K562 (cell line): Measurements from ENCODE around the gene PRKCG. TPM values are rescaled to one million over a fixed set of nuclear protein-coding genes. Genes with fewer than 3 reads are reported as not detected.
A peak's percentile ranks its signal among the peaks of the same experiment; 100 is the strongest.

ENCODE experiments used
- BRF1 ChIP-seq: IDR thresholded peaks from 3 replicates; pipeline ENCODE4 v1.6.1; 2011; ENCODE audit warnings: borderline replicate concordance, mild to moderate bottlenecking; ENCODE audit not compliant: insufficient read length; ENCODE audit errors: extremely low read depth
- CBFA2T2 ChIP-seq: fragments of 450-650 bp; conservative IDR thresholded peaks from 2 replicates; pipeline ENCODE4 v1.6.1; 2017; ENCODE audit warnings: mild to moderate bottlenecking
- ELF2 ChIP-seq: fragments of 250-450 bp; sonication (Bioruptor Pico); IDR thresholded peaks from 2 replicates; pipeline ENCODE4 v1.5.0; 2021; ENCODE audit warnings: mild to moderate bottlenecking
- NFXL1 ChIP-seq: fragments of 450-650 bp; formaldehyde crosslinking; IDR thresholded peaks from 2 replicates; pipeline ENCODE4 v1.4.0; 2021; ENCODE audit warnings: mild to moderate bottlenecking
- NR3C1 ChIP-seq: sonication (generic); formaldehyde crosslinking; IDR thresholded peaks from 2 replicates; pipeline ENCODE4 v1.8.1; 2022; ENCODE audit warnings: missing genetic modification reagents
- POLR2A ChIP-seq: fragments of 450-650 bp; conservative IDR thresholded peaks from 2 replicates; pipeline ENCODE4 v1.6.1; 2016
- RFX1 ChIP-seq: fragments of 450-650 bp; IDR thresholded peaks from 2 replicates; pipeline ENCODE4 v1.6.1; 2016; ENCODE audit warnings: mild to moderate bottlenecking, moderate library complexity
- SRSF9 ChIP-seq: fragments of 200-400 bp; formaldehyde crosslinking; IDR thresholded peaks from 2 replicates; pipeline ENCODE4 v1.6.1; 2017; ENCODE audit warnings: low read depth, low read length, borderline replicate concordance
- TCF3 ChIP-seq: sonication (generic); formaldehyde crosslinking; IDR thresholded peaks from 2 replicates; pipeline ENCODE4 v1.4.0; 2020; ENCODE audit warnings: mild to moderate bottlenecking, missing genetic modification reagents
- ZBTB8A ChIP-seq: fragments of 450-650 bp; IDR thresholded peaks from 2 replicates; pipeline ENCODE4 v1.6.1; 2018; ENCODE audit warnings: mild to moderate bottlenecking, moderate library complexity; ENCODE audit not compliant: partially characterized antibody
- ZNF143 ChIP-seq: sonication (generic); formaldehyde crosslinking; IDR thresholded peaks from 2 replicates; pipeline ENCODE4 v1.9.0; 2022; ENCODE audit warnings: mild to moderate bottlenecking, missing genetic modification reagents
- polyA plus RNA-seq, 8 experiments: library from polyadenylated mRNA; depleted of rRNA in 4 of 8; stranded (reverse) in 5 of 8; unstranded in 3 of 8; fragments of >200 nt; fragmentation: Nextera tagmentation in 2 of 8; fragmentation: Illumina TruSeq in 1 of 8; extraction: Ambion mirVana in 2 of 8; extraction: Trizol in 1 of 8; gene quantifications; 2 replicates each; pipeline versions ENCODE4 v1.2.1 to v1.2.3, GENCODE V29; 2011 to 2014; ENCODE audit warnings: inconsistent platforms in 1 of 8, missing spikeins in 1 of 8
- total RNA-seq, 7 experiments: library from RNA; depleted of rRNA in 6 of 7; stranded (reverse); fragments of >200 nt in 6 of 7; fragmentation: Illumina TruSeq in 2 of 7; extraction: Trizol in 2 of 7; gene quantifications; 2 replicates each; pipeline versions ENCODE4 v1.2.1 to v1.2.3, GENCODE V29; 2011 to 2021; ENCODE audit warnings: low replicate concordance in 1 of 7
- TF ChIP-seq, protein P1 (sequence below): sonication (generic); formaldehyde crosslinking; IDR thresholded peaks from 2 replicates; pipeline ENCODE4 v1.8.0; 2023; ENCODE audit warnings: missing genetic modification reagents, mild to moderate bottlenecking, borderline replicate concordance
- TF ChIP-seq, protein P2 (sequence below): sonication (generic); formaldehyde crosslinking; IDR thresholded peaks from 2 replicates; pipeline ENCODE4 v1.5.0; 2020; ENCODE audit warnings: missing genetic modification reagents
- TF ChIP-seq, protein P3 (sequence below): fragments of 250-450 bp; sonication (Bioruptor Pico); IDR thresholded peaks from 2 replicates; pipeline ENCODE4 v1.5.0; 2020; ENCODE audit warnings: mild to moderate bottlenecking, borderline replicate concordance
- TF ChIP-seq, protein P4 (sequence below): fragments of 450-650 bp; IDR thresholded peaks from 2 replicates; pipeline ENCODE4 v1.6.1; 2016

Gene PRKCG
- total and polyA plus RNA-seq, 9 of the 15 experiments (the other 6 are each of a cell fraction or from before 2014, with no cell fraction given) = not detected

DNA sequence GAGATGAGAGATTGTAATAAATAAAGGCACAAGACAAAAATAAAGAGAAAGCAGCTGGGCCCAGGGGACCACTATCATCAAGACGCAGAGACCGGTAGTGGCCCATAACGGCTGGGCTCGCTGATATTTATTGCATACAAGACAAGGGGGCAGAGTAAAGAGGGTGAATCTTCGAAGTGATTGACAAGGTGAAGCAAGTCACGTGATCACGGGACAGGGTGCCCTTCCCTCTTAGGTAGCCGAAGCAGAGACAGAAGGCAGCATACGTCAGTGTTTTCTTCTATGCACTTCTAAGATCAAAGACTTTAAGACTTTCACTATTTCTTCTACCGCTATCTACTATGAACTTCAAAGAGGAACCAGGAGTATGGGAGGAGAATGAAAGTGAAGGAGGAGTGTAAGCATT lies 4.6 kb upstream of the PRKCG start (continued):
- TF ChIP-seq, protein P1, sequence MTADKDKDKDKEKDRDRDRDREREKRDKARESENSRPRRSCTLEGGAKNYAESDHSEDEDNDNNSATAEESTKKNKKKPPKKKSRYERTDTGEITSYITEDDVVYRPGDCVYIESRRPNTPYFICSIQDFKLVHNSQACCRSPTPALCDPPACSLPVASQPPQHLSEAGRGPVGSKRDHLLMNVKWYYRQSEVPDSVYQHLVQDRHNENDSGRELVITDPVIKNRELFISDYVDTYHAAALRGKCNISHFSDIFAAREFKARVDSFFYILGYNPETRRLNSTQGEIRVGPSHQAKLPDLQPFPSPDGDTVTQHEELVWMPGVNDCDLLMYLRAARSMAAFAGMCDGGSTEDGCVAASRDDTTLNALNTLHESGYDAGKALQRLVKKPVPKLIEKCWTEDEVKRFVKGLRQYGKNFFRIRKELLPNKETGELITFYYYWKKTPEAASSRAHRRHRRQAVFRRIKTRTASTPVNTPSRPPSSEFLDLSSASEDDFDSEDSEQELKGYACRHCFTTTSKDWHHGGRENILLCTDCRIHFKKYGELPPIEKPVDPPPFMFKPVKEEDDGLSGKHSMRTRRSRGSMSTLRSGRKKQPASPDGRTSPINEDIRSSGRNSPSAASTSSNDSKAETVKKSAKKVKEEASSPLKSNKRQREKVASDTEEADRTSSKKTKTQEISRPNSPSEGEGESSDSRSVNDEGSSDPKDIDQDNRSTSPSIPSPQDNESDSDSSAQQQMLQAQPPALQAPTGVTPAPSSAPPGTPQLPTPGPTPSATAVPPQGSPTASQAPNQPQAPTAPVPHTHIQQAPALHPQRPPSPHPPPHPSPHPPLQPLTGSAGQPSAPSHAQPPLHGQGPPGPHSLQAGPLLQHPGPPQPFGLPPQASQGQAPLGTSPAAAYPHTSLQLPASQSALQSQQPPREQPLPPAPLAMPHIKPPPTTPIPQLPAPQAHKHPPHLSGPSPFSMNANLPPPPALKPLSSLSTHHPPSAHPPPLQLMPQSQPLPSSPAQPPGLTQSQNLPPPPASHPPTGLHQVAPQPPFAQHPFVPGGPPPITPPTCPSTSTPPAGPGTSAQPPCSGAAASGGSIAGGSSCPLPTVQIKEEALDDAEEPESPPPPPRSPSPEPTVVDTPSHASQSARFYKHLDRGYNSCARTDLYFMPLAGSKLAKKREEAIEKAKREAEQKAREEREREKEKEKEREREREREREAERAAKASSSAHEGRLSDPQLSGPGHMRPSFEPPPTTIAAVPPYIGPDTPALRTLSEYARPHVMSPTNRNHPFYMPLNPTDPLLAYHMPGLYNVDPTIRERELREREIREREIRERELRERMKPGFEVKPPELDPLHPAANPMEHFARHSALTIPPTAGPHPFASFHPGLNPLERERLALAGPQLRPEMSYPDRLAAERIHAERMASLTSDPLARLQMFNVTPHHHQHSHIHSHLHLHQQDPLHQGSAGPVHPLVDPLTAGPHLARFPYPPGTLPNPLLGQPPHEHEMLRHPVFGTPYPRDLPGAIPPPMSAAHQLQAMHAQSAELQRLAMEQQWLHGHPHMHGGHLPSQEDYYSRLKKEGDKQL (CRISPR knock-in tag) = no peak
- TF ChIP-seq, protein P2, sequence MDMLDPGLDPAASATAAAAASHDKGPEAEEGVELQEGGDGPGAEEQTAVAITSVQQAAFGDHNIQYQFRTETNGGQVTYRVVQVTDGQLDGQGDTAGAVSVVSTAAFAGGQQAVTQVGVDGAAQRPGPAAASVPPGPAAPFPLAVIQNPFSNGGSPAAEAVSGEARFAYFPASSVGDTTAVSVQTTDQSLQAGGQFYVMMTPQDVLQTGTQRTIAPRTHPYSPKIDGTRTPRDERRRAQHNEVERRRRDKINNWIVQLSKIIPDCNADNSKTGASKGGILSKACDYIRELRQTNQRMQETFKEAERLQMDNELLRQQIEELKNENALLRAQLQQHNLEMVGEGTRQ (CRISPR knock-in tag) = peak; percentile 45; the same call in 1 of the 2 replicates
- TF ChIP-seq SRSF9 (no peak), CBFA2T2 (peak; percentile 61), NFXL1 (no peak), POLR2A (0 out of 2 replicates have a peak, but pooled peaks have one; percentile 9), ZBTB8A (no peak), BRF1 (no peak), ELF2 (CRISPR knock-in tag) (no peak), RFX1 (no peak), NR3C1 (CRISPR knock-in tag) (no peak), TCF3 (CRISPR knock-in tag) (no peak), ZNF143 (no peak)
- TF ChIP-seq, protein P3, sequence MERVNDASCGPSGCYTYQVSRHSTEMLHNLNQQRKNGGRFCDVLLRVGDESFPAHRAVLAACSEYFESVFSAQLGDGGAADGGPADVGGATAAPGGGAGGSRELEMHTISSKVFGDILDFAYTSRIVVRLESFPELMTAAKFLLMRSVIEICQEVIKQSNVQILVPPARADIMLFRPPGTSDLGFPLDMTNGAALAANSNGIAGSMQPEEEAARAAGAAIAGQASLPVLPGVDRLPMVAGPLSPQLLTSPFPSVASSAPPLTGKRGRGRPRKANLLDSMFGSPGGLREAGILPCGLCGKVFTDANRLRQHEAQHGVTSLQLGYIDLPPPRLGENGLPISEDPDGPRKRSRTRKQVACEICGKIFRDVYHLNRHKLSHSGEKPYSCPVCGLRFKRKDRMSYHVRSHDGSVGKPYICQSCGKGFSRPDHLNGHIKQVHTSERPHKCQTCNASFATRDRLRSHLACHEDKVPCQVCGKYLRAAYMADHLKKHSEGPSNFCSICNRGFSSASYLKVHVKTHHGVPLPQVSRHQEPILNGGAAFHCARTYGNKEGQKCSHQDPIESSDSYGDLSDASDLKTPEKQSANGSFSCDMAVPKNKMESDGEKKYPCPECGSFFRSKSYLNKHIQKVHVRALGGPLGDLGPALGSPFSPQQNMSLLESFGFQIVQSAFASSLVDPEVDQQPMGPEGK (CRISPR knock-in tag) = no peak
- TF ChIP-seq, protein P4, sequence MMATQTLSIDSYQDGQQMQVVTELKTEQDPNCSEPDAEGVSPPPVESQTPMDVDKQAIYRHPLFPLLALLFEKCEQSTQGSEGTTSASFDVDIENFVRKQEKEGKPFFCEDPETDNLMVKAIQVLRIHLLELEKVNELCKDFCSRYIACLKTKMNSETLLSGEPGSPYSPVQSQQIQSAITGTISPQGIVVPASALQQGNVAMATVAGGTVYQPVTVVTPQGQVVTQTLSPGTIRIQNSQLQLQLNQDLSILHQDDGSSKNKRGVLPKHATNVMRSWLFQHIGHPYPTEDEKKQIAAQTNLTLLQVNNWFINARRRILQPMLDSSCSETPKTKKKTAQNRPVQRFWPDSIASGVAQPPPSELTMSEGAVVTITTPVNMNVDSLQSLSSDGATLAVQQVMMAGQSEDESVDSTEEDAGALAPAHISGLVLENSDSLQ = peak; percentile 79
